HG03439 (cell line): ENCODE measurements around the gene CDH24.
A peak's percentile ranks its signal among the peaks of the same experiment; 100 is the strongest.

Experiments
- ATAC-seq: cut with Tn5 transposase; IDR thresholded peaks from one replicate; pipeline ENCODE4 v1.9.1; 2021; ENCODE audit warnings: mild to moderate bottlenecking, moderate library complexity; ENCODE audit not compliant: unreplicated experiment

Gene CDH24

DNA sequence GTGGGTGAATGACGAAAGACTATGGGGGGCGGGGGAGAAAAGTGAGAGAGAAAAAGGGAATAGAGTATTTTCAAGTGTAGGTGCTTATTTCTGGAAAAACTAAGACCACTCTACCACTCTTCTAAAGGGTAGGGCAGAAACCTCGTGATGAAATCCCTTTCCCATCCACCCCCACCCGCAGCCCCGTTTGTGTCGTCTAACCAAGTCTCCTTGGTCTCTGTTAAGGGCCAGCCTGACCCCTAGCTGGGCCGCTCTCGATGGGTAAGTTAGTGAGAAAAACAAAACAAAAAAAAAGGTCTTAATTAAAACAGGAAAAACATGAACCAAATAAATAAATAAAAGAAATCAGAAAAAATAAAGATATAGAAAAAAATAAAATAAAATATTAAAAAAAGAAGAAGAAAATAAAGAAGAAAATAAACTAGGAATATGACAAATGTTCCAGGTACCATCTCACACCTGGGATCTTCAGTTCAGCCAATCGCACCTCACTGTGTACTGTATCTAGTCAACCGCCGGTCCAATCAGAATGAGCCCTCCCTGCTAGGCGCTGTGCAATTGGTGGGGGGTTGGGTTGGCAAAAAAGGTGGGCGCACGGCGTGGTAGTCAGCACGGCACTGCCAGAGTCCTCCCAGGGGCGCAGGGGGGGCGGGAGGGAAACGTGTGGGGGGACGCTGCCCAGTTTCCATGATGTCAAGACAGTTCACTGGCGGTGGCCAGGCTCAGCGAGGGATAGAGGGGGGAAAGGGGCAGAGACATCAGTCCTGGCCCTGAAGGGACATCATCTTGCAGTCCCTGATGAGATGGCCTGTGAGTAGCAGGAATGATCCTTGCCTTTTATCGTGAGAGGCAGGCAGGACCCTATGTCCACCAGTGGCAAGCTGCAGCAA lies 9.8 kb upstream of the CDH24 start:
- no peak for ATAC-seq

DNA sequence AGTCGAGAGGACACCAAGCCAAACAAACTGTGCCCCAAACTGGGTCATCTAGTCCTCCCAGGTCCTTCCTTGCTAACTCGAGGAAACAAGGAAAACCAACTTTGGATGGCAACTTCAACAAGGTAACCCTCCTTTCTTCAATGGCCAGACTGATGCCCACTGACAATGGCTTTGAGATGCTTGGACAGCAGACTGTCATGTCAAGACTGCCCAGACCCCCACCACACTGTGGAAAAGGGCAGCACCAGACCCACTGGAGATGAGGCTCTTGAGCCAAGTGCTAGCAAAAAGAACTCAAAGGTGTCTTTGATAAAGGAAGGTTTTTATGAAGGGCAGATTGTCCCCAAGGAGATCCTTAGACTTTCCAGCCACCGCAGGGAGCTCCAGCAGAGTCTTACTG lies 9.0 kb upstream of the CDH24 start:
- no peak for ATAC-seq

DNA sequence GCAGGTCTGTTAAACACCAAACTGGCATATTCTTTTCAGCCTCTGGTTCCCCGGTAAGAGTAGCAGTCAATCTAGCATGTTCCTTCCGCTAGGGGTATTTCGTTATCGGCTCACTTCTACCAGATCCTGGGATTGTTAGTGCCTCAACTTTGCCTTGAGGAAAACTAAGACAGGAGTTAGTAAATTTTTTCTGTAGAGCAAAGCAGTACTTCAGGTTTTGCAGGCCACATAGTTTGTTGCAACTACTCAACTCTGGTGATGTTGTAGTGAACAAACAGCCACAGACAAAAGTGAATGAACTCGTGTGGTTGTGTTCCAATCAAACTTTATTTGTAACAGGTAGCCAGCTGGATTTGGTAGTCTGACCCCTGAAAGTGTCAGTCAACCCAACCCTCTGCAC lies 6.3 kb upstream of the CDH24 start:
- ATAC-seq = no peak

DNA sequence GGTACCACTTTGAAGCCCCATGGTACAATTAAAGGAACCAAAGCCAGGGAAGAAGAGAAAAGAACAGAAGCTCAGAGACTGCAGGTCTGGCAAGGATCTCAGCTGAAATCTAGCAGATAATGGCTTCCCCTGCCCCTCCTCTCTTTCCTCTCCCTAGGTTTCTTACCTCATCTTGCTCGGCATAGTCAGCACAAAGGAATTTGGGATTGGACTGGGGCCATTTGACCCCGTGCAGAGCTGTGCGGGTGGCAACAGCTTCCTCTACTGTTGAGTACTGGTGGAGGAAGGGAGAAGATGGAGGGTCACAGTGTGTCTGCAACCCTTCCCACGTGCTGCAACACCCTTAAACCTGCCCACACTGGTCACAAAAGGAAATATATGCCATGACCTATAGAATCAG lies 4.7 kb upstream of the CDH24 start:
- no peak for ATAC-seq

DNA sequence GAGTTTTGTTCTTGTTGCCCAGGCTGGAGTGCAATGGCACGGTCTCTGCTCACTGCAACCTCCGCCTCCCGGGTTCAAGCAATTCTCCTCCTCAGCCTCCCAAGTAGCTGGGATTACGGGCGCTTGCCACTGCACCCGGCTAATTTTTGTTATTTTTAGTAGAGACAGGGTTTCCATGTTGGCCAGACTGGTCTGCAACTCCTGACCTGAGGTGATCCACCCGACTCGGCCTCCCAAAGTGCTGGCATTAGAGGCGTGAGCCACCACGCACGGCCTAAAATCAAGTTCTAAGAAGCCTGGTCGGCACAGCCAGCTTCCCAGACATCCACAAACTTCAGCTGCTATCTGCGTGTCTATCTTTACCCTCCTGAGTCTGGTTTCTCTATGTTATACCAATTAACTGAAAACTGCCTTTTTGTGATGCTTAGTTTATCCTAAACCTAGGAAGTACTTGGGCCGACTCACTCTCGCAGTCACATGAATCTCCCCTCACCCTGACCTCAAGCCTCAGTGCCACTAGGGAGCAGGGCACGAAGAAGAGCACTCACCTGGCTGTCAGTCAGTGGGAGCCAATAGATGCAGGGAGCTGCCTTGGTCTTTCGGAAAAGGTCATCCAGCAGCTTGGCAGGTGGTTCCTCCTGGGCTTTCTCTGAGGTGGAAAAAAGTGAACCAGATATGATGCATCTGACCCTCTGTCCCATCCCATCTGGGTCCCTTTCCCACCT lies 3.4 kb upstream of the CDH24 start:
- ATAC-seq = no peak

DNA sequence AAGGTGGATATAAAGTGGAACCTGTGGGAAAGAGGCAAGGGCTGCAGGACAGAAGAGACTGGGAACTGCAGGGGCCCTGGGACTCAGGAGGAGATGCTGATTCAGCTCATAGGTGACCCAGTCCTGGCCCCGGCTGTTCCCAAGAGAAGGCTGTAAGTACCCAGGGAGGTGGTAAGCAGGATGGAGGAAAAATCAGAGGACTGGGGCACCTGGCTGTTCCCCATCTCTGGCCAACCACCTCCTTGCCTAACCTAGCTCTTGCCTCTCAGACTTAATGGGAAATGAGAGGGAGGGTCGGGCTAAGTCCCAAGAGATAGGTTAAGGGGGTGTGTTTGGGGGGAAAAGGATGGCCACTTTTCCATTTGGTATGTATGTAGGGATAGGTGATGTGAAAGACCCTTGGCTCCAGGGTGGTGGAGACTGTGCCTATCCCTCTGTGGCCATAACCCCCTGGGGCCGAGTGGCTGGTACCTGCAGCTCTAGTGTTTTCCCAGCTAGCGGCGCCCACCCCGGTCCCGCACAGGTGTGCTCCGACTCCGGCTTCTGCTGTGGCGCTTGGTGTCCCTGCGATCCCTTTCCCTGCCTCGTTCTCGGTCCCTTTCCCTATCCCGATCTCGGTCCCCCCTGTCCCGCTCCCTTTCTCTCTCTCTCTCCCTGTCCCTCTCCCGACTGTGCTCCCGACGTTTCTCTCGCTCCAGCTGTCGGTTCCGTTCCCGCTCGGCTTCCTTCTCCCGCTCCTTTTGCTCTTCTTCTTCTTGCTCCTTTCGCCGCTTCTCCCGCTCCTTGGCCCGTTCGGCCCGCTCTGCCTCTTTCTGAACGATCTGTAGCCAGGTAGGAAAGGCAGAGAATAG lies 1.6 kb upstream of the CDH24 start:
- no peak for ATAC-seq

DNA sequence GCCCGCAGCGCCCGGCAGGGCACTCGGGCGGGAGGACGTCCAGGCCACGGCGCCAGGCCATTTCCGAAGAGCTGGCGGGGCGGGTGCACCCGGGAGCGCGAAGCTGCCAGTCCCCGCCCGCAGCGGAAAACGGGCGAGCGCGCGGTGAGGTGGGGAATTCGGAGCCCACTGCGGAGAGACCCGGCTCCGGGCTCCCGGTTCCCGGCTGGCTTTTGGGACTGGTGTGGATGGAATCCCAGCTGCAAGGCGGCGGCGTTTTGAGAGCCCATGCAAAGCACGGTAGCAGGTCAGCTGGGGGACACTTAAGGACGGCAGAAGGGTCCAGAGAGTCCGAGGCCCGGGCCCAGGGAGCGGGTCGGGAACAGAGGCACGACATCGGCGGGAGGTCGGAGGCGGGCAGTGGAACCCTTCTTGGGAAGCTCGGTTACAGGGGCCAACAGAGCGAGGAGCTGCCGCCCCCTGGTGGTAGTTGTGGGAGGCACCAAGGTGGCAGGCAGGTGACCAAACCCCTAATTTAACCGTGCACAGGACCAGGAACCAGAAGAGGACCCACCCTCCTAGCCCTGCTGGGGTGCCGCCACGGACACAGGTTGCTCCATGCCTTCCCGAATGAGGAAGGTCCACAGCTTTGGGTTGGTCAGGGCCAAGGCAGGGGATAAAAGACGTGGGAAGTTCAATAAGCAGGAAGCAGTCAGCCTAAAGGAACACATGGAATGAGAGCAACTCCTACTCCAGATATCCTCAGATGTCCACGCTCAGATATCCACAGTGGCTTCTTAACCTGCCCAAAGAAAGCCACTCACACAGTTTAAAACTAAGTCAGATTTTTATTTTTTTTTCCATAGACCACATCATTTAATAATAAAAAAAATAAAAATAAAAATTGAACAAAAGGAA lies 685 bp upstream of the CDH24 start:
- ATAC-seq = peak; percentile 62

DNA sequence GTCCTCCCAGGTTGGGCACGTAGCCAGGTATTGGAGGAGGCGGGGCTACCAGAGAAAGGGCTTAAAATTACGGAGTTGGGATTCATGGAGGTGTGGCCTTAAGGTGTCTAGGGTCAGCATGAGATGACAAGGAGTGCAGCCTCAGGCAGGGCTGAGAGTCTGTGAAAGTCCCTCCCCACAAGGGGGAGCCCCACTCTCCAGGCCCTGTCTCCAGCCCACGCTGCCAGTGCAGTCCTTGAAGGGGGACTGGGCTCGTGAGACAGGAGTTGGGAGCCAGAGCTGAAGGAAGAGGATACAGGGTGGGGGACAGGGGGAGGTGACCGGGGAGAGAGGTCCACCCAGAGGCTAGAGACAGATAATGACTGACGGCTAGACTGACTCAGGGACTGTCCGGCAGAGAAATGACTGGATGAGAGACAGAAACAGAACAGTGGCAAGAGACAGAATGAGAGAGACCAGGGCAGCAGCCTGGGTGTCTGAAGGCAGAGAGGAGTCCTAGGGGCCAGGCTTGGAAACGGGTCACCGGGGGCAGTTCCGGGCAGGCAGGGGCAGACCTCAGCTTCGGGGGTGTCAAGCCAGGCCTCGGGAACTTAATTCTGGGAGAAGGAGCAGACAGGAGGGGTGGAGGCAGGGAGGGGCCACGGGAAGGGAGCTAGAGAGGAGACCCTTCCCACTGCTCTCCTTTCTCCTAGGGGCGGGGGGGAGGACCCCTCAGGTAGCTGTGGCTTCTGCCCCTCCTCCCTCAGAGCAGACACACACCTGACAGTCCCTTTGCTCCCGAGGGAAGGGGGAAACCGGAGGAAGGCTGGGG lies 970 bp downstream of the CDH24 start:
- ATAC-seq = peak; percentile 50

DNA sequence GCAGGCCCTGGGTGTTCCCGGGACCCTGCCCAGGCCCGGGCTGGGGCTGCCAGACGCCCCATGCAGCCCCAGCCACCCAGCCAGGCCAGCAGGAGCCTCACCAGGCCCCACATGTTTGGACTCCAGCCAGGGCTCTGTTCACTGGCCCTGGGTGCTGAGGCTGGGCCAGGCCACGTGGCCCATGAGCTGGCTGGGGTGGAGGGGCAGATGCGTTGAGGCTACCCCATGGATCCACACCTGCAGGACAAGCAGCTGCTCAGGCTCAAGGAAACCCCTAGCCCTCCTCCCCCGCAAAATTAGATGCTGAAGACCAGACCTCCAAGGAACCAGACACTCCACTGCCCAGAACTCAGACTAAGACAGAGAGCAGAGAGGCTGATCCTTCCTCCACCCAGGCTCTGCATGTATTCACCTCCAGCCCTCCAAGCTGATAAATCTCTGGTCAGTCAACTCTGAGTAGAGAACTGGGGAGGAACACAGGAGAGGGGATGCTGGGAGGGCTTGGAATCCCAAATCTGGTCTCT lies 1.6 kb downstream of the CDH24 start:
- ATAC-seq = no peak

DNA sequence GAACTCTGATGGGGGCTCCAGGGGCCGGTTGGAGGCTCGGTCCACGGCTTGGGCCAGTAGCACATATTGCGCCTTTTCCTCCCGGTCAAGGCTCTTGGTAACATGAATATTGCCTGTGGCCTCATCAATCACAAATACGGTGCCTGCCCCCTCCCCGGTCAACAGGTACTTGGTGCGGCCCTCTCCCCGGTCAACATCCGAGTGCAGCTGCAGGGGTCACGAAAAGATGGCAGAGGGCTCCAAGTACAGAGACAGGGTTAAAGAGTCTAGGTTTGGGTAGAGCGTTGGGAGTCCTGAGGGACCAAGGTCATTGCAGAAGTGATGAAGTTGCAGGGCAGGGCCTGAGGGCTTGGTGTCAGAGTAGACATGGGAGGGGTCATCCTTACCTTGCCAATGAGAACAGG lies 2.2 kb downstream of the CDH24 start:
- no peak for ATAC-seq

DNA sequence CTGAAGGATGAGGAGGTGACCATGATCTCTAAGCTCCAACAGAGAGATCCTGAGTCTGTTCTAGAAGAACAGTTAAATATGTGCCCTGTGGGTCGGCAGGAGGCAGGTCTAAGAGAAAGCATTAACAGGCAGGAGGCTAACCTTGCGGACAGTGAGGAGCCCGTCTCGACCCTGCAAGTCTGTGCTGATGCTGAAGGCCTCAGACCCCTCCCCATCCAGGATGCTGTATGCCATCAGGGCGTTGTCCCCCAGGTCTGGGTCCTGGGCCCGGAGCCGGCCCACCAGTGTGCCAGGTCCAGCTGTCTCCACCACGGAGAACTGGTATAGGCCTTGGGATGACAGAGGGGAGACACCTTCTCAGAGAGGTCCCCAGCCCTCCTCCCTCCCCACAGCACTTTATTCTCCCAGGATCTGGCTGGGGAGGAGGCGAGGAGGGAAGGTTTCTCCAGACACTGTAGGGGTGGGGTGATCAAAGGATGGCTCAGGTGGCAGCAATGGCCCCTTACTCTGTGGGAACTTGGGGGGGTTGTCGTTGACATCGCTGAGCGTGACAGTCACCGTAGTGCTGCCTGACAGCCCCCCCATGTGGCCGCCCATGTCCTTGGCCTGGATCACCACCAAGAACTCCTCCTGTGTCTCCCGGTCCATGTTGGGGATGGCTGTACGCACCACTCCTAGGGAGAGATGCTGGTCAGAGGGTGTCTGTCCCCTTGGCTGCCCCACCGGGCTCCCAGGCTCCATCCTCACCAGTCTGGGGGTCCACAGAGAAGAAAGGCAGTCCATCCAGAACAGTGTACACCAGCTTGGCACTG lies 3.1 kb downstream of the CDH24 start:
- ATAC-seq = no peak

DNA sequence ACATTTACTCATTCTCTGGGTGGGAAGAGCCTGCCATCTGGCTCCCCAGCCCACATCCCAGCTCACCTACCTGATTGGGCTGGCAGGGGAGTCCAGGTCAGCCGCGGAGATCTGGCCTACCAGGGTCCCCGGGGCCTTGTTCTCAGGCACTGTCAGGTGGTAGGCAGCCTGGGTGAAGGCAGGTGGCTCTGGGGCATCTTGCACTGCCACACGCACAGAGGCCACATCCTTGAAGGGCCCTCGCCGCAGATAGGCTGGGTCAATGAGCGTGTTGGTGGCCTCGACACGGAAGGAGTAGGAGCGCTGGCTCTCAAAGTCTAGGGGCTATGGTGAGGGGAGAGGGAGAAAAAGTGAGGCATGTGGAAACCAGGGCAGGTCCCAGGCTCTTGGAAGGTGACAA lies 3.9 kb downstream of the CDH24 start:
- ATAC-seq = no peak

DNA sequence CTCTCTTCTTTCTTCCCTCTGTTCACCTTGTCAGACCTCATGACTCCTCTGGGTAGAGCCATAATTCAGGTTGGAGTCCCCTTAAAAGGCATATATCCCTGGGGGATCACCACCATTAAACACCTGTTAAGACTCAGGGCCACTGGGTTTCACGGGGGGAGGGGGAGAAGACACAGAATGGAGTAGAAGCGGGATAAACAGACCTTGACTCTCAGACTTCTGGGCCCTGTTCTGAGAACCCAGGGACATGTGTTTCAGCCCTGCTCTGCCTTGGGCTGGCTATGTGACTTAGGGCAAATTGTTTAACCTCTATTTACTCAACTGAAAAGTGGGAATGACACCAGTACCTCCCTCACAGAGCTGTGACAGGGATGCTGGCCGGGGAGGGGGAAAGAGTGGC lies 4.6 kb downstream of the CDH24 start:
- no peak for ATAC-seq

DNA sequence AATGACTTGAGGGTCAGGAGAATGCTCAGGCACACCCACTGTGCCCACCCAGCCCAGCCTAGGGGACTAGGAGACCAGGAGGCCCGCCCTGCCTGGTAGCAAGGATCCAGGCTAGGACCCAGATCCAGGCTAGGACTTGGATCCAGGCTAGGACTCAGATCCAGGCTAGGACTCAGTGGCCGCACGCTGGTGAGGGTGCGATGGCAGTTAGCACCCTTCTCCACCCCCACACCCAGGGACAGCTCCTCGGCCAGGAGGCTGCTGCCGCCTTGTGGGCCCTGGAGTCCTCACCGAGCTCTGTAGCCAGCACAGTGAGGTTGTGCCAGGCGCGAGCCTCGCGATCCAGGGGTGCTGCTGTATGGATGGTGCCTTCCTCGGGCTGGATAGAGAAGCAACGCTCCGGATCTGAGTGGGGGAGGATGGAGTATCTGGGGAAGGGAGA lies 5.1 kb downstream of the CDH24 start:
- no peak for ATAC-seq

DNA sequence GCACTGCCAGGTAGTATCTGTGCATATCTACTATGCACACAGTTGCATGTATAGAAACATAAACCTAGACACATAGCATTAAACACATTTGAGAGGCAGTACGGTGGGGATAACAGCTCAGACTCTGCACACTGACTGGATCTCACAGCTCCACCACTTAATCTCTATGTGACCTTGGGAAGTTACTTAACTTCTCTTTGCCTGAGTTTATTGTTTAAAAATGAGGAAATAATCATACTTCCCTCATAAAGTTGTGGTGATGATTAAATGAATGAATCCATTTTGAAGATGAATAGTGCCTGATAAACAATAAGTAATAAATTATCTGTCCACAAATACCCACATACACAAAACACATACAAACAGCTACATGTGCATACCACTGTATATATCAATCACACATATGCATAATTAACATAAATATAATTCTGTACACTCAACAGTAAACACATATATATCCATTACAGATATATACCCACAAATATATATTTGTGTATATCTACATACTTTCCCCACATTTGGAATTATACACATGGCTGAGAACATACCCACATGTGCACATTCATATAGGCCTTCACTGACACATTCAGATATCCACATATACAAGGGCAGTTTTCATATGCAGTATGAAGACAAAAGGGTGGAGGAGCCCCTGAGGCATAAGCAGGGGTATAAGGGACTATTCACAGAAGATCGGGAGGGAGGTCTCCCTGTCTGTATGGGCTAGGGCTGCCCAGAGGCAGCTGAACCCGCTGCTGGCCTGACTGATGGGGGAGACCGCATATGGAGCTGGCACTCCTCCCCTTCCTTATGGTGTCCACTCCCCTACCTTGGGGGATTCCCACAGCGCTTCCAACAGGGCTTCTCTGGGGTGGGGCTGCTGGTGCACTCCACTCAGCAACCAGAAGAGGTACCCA lies 5.9 kb downstream of the CDH24 start:
- ATAC-seq = no peak

DNA sequence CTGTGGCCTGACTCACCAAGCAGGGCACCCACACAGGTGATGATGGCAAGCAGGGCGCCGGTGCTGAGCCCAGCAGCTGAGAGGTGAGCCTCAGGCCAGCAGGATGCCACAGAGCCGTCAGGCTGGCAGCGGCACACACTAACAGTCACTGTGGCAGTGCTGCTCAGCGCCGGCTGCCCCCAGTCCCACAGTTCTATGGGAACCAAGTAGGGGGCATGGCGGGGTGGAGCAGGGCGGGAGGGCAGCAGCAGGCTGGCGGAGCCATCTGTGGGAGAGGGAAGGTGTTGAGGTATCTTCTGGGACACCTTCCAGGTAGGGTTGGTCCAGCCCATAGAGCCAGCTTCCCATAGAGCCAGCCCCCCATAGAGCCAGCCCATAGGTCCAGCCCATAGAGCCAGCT lies 8.3 kb downstream of the CDH24 start:
- ATAC-seq = no peak
